Adrenal gland (tissue), 12 donors: ENCODE data around the gene BBS7. TPM values are rescaled to one million over a fixed set of nuclear protein-coding genes. Genes with fewer than 3 reads are reported as not detected.

Experiments
- DNase-seq, 7 donors: peaks; one replicate each; pipeline ENCODE4 v3.0.0-alpha.2; 2019 to 2020
- H3K27ac ChIP-seq, 5 donors: fragments of 200-600 bp; sonication (generic) in 4 of 5; 1 replicate in 3 of 5; 2 replicates in 2 of 5; pipeline versions ENCODE4 v1.5.1 to v1.8.0; 2016 to 2020; ENCODE audit warnings: mild to moderate bottlenecking in 1 of 5
- H3K27me3 ChIP-seq: fragments of 200-600 bp; 2 replicates; pipeline ENCODE4 v1.8.0; 2021
- H3K36me3 ChIP-seq, 2 donors: fragments of 200-600 bp; replicated peaks in 1 of 2; 1 replicate in 1 of 2; 2 replicates in 1 of 2; pipeline versions ENCODE4 v1.5.1 to v1.8.0; 2018 to 2022
- H3K4me1 ChIP-seq, 2 donors: fragments of 200-600 bp; replicated peaks in 1 of 2; 1 replicate in 1 of 2; 2 replicates in 1 of 2; pipeline versions ENCODE4 v1.5.1 to v1.8.0; 2018 to 2021
- H3K4me3 ChIP-seq, 4 donors: fragments of 200-600 bp; sonication (generic) in 3 of 4; one replicate each; pipeline ENCODE4 v1.5.1; 2016 to 2018
- H3K9me3 ChIP-seq, 3 donors: fragments of 200-600 bp; sonication (generic) in 1 of 3; replicated peaks in 1 of 3; 1 replicate in 2 of 3; 2 replicates in 1 of 3; pipeline versions ENCODE4 v1.5.1 to v1.8.0; 2016 to 2021
- CTCF ChIP-seq, 6 experiments: fragments of 450-650 bp in 4 of 6; fragments of 200-600 bp in 2 of 6; sonication (generic) in 1 of 6; IDR thresholded peaks; 1 replicate in 5 of 6; 2 replicates in 1 of 6; pipeline versions ENCODE4 v1.5.1 to v1.8.0; 2016 to 2021; ENCODE audit warnings: antibody characterized with exemption in 6 of 6, mild to moderate bottlenecking in 2 of 6, moderate library complexity in 1 of 6
- POLR2A ChIP-seq, 2 donors: fragments of 450-650 bp; IDR thresholded peaks; one replicate each; pipeline ENCODE4 v1.6.1; 2017; ENCODE audit warnings: antibody characterized with exemption in 2 of 2, mild to moderate bottlenecking in 2 of 2, moderate library complexity in 1 of 2
- WGBS, 4 donors: extraction: QIAGEN DNeasy Blood & Tissue Kit in 2 of 4; methylation state at CpG; one replicate each; pipeline versions ENCODE4 v1.1.5 to v1.1.7; 2013 to 2017; 5-methylcytosine and 5-hydroxymethylcytosine counted together
- intact Hi-C, 2 donors: fragments of 100-400 bp; cut with DNase I; formaldehyde crosslinking; loops; one replicate each; pipeline versions ENCODE4 v1.14.1 to v1.15.0; 2022 to 2023
- polyA plus RNA-seq, 3 donors: library from polyadenylated mRNA; stranded (reverse); fragments of 200-250 nt in 2 of 3; fragments of 350-450 nt in 1 of 3; fragmentation: Illumina TruSeq in 1 of 3; extraction: RNeasy Lipid Tissue Mini Kit (QIAGEN cat#74804) in 1 of 3; gene quantifications; one replicate each; pipeline ENCODE4 v1.2.3, GENCODE V29; 2013 to 2014
- total RNA-seq, 9 donors: library from RNA; depleted of rRNA in 4 of 9; stranded (reverse); fragments of >200 nt in 4 of 9; fragments of 120-200 nt in 1 of 9; fragmentation: NEBNext Ultra II Directional in 1 of 9; extraction: Animal tissue kit (Norgen Biotek cat#: 25700) in 1 of 9; gene quantifications; one replicate each; pipeline versions ENCODE4 v1.1.0 to v1.2.4, GENCODE V29; 2013 to 2023
- donor health status: healthy with polysubstance abuse.
- donor health status: Bipolar disorder and iron deficiency.
- donor health status: DM: yes; HTN: yes; CAD: no.
- donor health status: DM: no; HTN: no; CAD: no.
- donor health status: DM: no; HTN: no; CAD: no.
- donor health status: DM: yes; HTN: yes; CAD: no.

BBS7 gene
- total and polyA plus RNA-seq, 12 donors: 5.7 to 36.3 (median 14.1) TPM

GRCh38 chr4:121873604-121874003 is 3.3 kb upstream of the BBS7 start:
- DNase-seq: no peak
- no peaks in the 10 kb centered on the region for H3K36me3 ChIP-seq
- intact Hi-C loops: no loop called here
- H3K9me3 ChIP-seq: no peaks in the 10 kb centered on the region
- H3K4me3 ChIP-seq: no peak overlapping the region
- TF ChIP-seq POLR2A (IDR thresholded peaks at IDR 0.05) (no peak), CTCF (IDR thresholded peaks at IDR 0.05) (no peak)
- no peak overlapping the region for H3K27ac ChIP-seq
- no peaks in the 10 kb centered on the region for H3K27me3 ChIP-seq
- WGBS, 4 donors: 36 to 45% (median 40%) methylated on average over 3 of the region's 3 CpGs
- H3K4me1 ChIP-seq: no peaks in the 10 kb centered on the region

DNA sequence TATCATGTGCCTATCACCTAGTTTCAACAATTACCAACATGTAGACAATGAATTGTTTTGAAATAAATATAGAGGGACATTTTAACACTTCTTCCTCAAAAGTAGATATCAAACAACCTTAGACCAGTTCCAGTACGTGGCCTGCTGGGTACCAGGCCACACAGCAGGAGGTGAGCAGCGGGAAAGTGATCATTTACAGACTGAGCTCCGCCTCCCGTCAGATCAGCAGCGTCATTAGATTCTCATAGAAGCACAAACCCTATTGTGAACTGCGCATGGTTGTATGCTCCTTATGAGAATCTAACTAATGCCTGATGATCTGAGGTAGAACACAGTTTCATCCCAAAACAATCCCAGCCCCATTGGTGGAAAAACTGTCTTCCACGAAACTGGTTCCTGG is 6.5 kb downstream of the BBS7 start:
- Histone ChIP-seq H3K9me3 (no peaks in the 10 kb centered on the region), H3K27me3 (no peaks in the 10 kb centered on the region), H3K27ac (no peak overlapping the region), H3K36me3 (peaks cover 0 to 21% of the 10 kb centered on the region in 2 donors), H3K4me3 (no peak overlapping the region), H3K4me1 (no peaks in the 10 kb centered on the region)
- no peak for TF ChIP-seq CTCF (IDR thresholded peaks at IDR 0.05)
- no peak for TF ChIP-seq POLR2A (IDR thresholded peaks at IDR 0.05)
- WGBS, 4 donors: 86 to 94% (median 91%) methylated on average over 7 of the region's 7 CpGs
- no peak for DNase-seq
- intact Hi-C loops: no loop called here

DNA sequence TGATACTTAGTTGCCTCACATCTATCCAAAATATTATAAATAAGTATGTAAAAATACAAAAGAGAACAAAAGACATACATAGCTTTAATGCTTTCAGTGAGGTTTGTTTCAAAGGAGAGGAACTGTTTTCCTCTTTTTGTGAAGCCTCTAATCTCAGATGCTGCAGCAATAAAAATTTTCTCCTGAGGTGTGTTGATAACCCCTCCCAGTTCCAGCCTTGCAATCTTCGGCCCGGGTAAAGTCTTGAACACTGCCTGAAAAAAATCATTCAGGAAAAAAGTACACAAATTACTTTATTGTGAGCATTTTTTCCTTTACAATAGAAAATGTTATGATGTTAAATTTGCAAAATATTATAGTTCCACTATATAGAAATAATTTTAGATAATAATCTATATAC is 8.8 kb downstream of the BBS7 start:
- H3K9me3 ChIP-seq: no peaks in the 10 kb centered on the region
- H3K27me3 ChIP-seq: no peaks in the 10 kb centered on the region
- H3K27ac ChIP-seq: no peak overlapping the region
- no peak for DNase-seq
- TF ChIP-seq POLR2A (IDR thresholded peaks at IDR 0.05): no peak
- no peak for TF ChIP-seq CTCF (IDR thresholded peaks at IDR 0.05)
- H3K4me1 ChIP-seq: no peaks in the 10 kb centered on the region
- WGBS, 4 donors: 91 to 99% (median 96%) methylated on average over 2 of the region's 2 CpGs
- no peak overlapping the region for H3K4me3 ChIP-seq
- H3K36me3 ChIP-seq: peaks cover 0 to 18% of the 10 kb centered on the region in 2 donors
- intact Hi-C loops: no loop called here

DNA sequence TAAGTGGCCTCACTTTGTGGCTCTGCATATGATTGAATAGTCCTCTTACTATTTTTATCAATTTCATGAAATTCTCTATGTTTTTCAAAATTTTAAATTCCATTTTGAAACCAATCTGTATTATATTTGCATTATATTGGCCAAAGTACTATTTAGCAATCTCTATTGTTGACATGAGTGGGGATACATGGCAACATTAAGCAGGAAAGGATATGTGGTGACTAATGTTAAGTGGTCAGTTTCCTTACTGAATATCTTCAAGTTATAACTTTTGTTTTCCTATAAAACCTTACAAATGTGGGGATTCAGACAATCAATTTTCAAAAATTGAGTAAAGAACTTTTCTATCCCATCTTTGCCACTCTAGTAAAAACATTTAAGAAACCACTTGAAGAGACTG is 10.2 kb downstream of the BBS7 start:
- Histone ChIP-seq H3K4me3 (no peak overlapping the region), H3K36me3 (peaks cover 0 to 18% of the 10 kb centered on the region in 2 donors), H3K27ac (no peak overlapping the region), H3K9me3 (no peaks in the 10 kb centered on the region), H3K4me1 (no peaks in the 10 kb centered on the region), H3K27me3 (no peaks in the 10 kb centered on the region)
- TF ChIP-seq POLR2A (IDR thresholded peaks at IDR 0.05): no peak
- TF ChIP-seq CTCF (IDR thresholded peaks at IDR 0.05): no peak
- intact Hi-C loops: no loop called here
- no peak for DNase-seq
